ENCODE measurements around the gene IL18RAP.

IL18RAP gene

DNA sequence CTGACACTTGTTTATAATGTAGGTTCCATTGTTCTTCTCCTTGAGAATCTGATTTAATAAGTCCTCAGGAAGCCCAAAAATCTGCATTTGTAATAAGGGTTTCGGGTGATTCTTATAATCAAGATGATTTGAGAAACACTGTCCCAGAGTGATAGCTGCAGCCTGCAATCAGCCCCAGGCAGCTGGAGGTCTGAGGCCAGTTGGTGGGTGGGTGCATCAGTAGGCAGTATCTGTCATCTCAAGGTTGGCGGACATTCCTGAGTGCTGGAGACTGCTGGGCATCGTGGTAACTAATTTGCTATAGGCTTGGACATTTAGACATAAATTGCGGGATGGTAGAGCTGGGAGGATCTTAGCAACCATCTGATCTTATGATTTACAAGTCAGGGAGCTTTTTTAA, 2.7 kb upstream of the IL18RAP start:
- FAIRE-seq (no peak), DNase-seq (ENCODE audit: extremely low spot score, insufficient read length, low read depth) (no peak)

GRCh38 chr2:102421890-102422759, 835 bp upstream of the IL18RAP start:
- no peak for FAIRE-seq
- no peak for DNase-seq (ENCODE audit: extremely low spot score, insufficient read length, low read depth)

GRCh38 chr2:102423368-102423767, 408 bp downstream of the IL18RAP start:
- no peak for FAIRE-seq
- DNase-seq (ENCODE audit: extremely low spot score, insufficient read length, low read depth): no peak

DNA sequence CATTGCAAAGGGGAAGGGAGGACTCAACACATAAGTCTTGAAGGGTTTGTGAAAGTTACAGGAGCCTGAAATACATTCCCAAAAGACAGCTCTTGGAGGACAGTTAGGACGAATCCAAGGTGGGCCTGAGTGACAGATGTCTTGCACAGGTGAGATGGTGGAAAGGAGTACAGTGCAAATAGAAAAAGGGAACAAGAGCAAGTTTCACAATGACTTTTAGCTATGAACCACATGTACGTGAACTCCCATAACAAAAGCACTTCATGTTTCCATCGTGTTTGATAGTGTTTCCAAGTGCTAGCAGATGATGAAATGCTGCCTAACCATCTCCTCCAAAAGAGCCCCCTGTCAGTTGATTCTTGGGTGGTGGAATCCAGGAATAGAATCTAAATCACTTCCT, 1.8 kb downstream of the IL18RAP start:
- peak; percentile 88 for FAIRE-seq
- no peak for DNase-seq (ENCODE audit: extremely low spot score, insufficient read length, low read depth)

- peak; percentile 64 for FAIRE-seq
These were observed 2.6 kb downstream of the IL18RAP start for GRCh38 chr2:102425441-102426132.

DNA sequence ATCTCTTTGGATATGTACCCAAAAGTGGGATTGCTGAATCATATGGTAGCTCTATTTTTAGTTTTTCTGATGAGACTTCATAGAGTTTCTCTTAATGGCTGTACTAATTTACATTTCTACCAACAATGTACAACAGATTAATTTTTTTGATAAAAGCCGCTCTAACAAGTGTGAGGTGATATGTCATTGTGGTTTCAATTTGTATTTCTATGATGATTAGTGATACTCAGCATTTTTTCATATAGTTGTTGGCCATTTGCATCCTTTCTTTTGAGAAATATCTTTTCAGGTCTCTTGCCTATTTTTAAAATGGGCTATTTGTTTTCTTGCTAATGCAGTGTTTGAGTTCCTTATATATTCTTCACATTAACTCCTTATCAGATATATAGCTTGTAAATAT, 4.3 kb downstream of the IL18RAP start:
- FAIRE-seq (no peak), DNase-seq (ENCODE audit: extremely low spot score, insufficient read length, low read depth) (no peak)

More at GRCh38 chr2:102425441-102426132, 2.6 kb downstream of the IL18RAP start:
- no peak for DNase-seq (ENCODE audit: extremely low spot score, insufficient read length, low read depth)

DNA sequence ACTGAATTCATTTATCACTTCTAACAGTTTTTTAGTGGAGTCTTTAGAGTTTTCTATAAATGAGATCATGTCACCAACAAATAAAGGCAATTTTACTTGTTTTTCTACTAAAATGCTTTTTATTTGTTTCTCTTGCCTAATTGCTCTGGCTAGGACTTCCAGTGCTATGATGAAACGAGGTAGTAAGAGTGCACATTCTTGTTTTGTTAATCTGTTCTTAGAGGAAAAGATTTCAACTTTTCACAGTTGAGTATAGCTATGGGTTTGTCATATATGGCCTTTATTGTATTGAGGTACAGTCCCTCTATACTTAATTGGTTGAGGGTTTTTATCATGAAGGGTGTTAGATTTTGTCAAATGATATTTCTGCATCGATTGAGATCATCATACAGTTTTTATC, 5.6 kb downstream of the IL18RAP start:
- no peak for DNase-seq (ENCODE audit: extremely low spot score, insufficient read length, low read depth)
- no peak for FAIRE-seq

DNA sequence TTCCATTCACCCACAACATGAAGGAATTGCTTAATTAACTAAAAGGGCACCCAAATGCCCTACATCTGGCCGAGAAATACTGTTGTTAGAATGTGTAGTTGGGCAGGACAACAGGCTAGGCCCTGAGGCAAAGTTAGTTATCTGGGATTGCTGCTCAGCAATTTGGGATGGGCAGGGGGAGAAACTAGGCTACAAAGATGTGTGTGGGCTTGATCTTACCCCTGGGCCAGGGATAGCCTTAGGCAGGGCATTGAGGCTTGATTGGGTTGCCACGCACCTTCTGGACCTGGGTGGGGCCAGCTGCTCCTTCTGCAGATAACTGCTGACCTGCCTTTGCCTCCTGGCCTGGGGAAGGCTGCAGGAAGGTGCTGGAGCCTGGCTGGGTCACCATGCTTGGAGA, 9.4 kb downstream of the IL18RAP start:
- FAIRE-seq: no peak
- no peak for DNase-seq (ENCODE audit: extremely low spot score, insufficient read length, low read depth)

DNA sequence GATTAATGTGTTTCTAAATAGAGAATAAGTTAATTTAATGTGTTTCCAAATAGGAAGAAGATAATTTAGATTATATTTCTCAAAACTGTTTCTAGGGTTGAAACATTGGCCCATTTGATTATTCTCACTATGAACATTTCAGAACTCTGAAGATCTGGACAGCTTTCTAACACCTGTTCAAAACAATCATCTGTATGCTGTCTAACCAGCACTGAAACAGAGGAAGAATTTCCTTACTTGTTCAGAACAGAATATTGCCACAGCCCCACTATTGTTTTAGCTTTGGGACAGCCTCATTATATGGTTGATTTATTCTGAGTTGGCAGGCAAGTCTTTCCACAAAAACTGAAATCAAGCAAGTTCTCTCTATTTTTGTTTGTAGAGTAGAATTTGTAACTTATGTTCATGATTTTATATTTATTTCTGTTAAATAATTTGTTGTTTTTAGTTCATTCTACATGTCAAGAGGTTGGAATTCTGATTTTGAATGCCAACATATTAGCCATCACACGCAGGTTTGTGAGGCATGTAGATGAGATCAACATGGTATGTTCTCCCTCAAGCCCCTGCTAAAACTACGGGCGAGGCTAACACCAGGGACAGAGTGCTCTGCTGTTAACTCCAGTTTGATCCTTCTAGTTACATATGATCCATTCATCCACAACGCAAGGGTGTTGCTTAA, 11.2 kb downstream of the IL18RAP start:
- FAIRE-seq: no peak
- DNase-seq (ENCODE audit: extremely low spot score, insufficient read length, low read depth): no peak

GRCh38 chr2:102434655-102435381, 11.9 kb downstream of the IL18RAP start:
- no peak for DNase-seq (ENCODE audit: extremely low spot score, insufficient read length, low read depth)
- peak; percentile 66 for FAIRE-seq

- DNase-seq (ENCODE audit: extremely low spot score, insufficient read length, low read depth): no peak
- FAIRE-seq: no peak
These were observed 12.8 kb downstream of the IL18RAP start for GRCh38 chr2:102435741-102436140.

DNA sequence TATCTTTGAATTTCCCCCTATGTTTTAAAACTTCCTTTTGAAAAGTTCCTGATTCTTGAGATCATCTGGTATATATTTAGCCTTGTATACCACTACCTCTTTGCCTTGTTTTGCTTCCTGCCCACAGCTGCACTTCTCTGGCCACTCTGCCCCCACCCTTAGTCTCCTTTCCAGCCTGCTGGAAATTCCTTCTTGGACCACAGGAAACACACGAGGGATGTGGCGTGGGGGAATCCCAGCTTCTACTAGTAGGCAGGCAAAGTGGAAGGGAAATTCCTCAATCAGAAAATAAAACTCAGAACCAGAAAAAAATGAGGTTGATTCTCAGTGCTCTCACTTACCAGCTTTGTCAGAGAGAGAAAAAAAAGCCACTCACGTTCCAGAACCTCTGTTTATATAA, 13.4 kb downstream of the IL18RAP start:
- peak; percentile 80 for FAIRE-seq
- DNase-seq (ENCODE audit: extremely low spot score, insufficient read length, low read depth): no peak

GRCh38 chr2:102437122-102437521, 14.2 kb downstream of the IL18RAP start:
- no peak for FAIRE-seq
- no peak for DNase-seq (ENCODE audit: extremely low spot score, insufficient read length, low read depth)

- DNase-seq (ENCODE audit: extremely low spot score, insufficient read length, low read depth): no peak
These were observed 15.2 kb downstream of the IL18RAP start for GRCh38 chr2:102438111-102438510.

DNA sequence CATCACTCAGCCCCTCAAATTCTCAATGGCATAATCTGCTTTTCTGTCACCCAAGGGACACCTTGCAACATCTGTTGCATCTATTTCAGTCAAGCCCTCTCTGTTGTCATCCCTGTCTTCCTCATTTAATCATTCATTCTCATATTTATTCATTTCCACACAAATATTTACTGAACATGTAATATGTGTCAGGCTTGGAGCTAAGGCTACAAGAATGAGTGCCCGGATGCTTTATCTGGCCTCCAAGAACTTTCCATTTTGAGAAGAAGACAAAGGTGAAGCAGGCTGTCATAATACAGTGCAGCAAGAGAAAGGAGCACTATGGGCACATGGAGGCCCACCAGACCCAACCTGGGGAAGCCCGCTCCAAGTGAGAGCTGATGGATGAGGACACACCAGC, 15.6 kb downstream of the IL18RAP start:
- FAIRE-seq (no peak), DNase-seq (ENCODE audit: extremely low spot score, insufficient read length, low read depth) (no peak)

More at GRCh38 chr2:102438111-102438510, 15.2 kb downstream of the IL18RAP start:
- FAIRE-seq: no peak

DNA sequence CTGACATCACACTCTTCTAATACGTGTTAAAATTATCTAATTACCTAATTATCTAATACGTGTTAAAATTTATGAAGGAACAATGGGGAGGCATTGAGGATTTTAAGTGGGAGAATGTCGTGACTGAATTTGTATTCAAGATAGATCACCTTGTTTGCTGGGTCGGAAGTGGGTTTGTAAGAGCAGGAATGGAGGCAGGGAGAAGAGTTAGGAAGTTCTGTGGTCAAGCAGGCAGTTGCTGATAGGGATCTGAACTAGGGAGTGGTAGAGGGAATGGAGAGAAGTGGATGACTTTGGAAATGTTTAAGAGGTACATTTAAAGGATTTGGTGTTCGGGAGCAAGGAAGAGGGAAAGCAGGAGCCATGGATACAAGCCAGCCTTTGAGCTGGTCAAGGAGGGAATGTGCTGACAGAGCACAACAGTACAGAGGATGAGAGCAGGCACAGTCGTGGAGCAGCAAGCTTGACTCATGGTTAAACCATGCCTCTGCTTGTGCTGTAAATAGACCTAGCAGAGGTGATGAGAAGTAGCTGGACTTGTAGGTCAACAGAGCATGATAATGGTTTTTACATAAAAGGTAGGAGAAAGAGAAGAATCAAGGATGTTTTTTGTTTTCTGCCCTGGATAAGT, 16.2 kb downstream of the IL18RAP start:
- DNase-seq (ENCODE audit: extremely low spot score, insufficient read length, low read depth): no peak
- no peak for FAIRE-seq

DNA sequence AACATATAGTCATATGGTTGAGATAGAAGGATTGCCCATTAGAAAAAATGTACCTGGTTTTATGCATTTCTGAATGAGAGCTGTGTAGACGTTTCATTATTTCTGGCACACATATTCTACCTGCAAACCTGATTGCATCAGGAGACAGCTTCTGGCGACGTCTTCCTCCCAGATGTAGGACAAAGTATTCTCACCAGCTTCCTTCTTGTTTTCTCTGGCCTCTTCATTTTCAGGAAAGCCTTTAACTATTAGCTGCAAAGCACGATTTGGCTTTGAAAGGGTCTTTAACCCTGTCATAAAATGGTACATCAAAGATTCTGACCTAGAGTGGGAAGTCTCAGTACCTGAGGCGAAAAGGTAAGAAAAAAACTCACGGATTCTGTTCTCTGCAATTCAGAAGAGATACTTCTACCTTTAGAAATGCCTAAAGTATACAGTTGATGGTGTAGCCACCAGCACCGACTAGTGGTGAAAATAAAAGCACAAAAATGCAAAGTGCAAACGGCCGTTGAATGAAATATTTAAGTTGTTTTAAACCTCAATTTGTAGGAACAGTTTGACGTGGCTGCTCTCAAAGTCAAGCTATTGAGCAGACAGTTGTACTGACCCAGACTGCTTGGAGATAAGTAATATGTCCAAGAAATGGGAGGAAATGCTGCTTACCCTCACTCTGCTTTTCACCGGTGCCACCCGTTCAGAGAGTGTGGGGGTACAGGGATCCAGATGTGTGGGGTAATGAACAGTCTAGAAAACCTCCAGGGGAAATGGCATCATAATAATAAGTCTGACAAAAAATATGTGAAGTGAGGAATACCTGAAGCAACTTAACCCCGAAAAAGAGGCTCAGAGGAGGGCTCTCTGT, 20.2 kb downstream of the IL18RAP start:
- DNase-seq (ENCODE audit: extremely low spot score, insufficient read length, low read depth) (no peak), FAIRE-seq (peak; percentile 78)

DNA sequence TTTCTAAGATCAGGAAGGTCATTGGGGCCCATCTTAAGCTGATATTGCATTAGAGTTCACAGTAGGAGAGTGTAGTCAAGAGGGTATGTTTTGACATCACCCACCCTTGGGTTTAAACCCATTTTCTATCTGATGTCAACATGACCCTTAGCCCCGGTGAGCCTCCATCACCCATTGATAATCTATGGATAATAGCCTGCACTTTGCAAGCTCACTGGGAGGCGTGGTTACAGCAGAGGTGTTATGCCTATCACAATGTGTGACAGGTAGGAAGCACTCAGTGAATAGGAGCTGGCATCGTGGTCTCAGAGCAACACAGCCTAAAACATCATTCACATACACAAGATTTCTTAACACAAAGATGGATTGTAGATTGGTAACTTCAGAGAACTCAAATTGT, 21.3 kb downstream of the IL18RAP start:
- FAIRE-seq: no peak
- DNase-seq (ENCODE audit: extremely low spot score, insufficient read length, low read depth): no peak

GRCh38 chr2:102446936-102447335, 24.0 kb downstream of the IL18RAP start:
- FAIRE-seq (no peak), DNase-seq (ENCODE audit: extremely low spot score, insufficient read length, low read depth) (no peak)

Data from GM18507 (cell line).